EL (cell line): ENCODE results near the gene USP12.

ENCODE experiments used
- DNase-seq: peaks from one replicate; pipeline ENCODE4 v3.0.0-alpha.2; 2016

The USP12 gene

GRCh38 chr13:27027086-27027667 is 144.4 kb downstream of the USP12 start:
- DNase-seq, result no peak

GRCh38 chr13:27026396-27026795 is 145.2 kb downstream of the USP12 start:
- DNase-seq, result no peak

- no peak for DNase-seq
Observed at GRCh38 chr13:27024776-27025492, 146.7 kb downstream of the USP12 start.

- no peak for DNase-seq
Observed at GRCh38 chr13:27024074-27024461, 147.5 kb downstream of the USP12 start.

- no peak for DNase-seq
Observed at GRCh38 chr13:27023385-27024073, 148.1 kb downstream of the USP12 start.

GRCh38 chr13:27022571-27023311 is 148.9 kb downstream of the USP12 start:
- DNase-seq, result peak; percentile 43

- DNase-seq, result no peak
Observed at GRCh38 chr13:27020415-27020814, 151.2 kb downstream of the USP12 start.

- DNase-seq, result no peak
Observed at GRCh38 chr13:27018882-27019281, 152.7 kb downstream of the USP12 start.

GRCh38 chr13:27018344-27018861 is 153.2 kb downstream of the USP12 start:
- no peak for DNase-seq

- no peak for DNase-seq
Observed at GRCh38 chr13:27016875-27017274, 154.7 kb downstream of the USP12 start.
